IPS DF 4.7 (cell line): Measurements from ENCODE around the gene DCLK1.
"Not testable (repeated sequence)": the region's sequence is repeated elsewhere in the genome, so short reads cannot be mapped to it uniquely, and the experiment has no call there.

Experiments
- DNase-seq: peaks from one replicate; pipeline ENCODE4 v3.0.0-alpha.2; 2013; ENCODE audit warnings: low spot score; ENCODE audit errors: extremely low read depth

The DCLK1 gene

GRCh38 chr13:36088001-36088400, 43.2 kb downstream of the DCLK1 start:
- DNase-seq: no peak

DNA sequence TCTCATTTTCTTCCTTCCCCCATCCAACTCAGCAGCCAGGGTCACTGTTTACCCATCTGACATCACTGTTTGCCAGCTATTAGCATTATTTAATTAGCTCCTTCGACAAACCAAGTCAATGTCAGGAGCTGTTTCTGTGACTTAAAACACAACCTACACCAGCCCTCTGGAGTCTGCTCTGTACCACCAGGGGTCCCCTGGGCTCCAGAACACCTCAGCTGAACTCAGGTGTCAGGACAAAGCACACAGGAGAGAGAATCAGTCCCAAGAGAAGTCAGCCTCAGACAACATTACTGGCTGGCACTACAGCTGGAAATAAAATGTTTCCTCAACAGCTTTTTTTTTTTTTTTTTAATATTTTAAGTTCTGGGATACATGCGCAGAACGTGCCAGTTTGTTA, 45.1 kb downstream of the DCLK1 start:
- no peak for DNase-seq

DNA sequence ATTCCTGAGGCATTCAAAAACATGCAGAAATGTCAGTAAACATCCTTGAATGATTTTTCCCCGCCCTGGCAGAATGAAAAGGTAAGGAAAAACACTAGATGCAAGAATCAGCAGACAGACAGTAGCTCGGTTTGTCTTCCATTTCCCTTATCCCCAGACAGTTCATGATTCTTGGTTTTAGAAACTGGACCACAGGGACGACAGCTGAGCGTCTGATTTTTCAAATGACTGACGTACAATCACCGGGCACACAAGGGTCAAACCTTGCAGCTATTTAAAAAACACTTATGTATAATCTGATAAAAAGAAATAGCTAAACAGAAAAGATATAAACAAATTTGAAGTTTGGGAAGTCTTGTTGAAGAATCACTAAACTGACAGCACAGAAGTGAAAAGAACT, 47.1 kb downstream of the DCLK1 start:
- DNase-seq: no peak

GRCh38 chr13:36082806-36083205, 48.4 kb downstream of the DCLK1 start:
- no peak for DNase-seq

GRCh38 chr13:36082396-36082795, 48.8 kb downstream of the DCLK1 start:
- no peak for DNase-seq

- no peak for DNase-seq
These were observed 55.0 kb downstream of the DCLK1 start for GRCh38 chr13:36076211-36076610.

DNA sequence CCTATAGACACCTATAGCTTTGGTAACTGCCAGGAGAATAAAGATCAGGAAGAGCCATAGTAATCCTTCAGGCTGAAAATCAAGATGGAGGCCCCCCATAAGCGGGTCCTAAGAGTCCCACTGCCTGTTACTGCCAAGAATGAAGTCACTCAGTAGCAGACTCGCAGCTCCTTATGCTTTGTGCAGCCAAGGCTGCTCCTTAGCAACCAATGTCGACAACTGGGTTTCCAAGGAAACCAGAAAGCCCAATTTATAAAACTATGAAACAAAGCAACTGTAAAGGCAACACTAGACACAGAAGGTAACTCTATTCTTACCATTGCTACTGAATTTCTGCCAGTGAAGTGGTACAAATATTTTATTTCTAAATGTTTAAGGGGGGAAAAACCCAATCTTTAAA, 56.5 kb downstream of the DCLK1 start:
- no peak for DNase-seq

DNA sequence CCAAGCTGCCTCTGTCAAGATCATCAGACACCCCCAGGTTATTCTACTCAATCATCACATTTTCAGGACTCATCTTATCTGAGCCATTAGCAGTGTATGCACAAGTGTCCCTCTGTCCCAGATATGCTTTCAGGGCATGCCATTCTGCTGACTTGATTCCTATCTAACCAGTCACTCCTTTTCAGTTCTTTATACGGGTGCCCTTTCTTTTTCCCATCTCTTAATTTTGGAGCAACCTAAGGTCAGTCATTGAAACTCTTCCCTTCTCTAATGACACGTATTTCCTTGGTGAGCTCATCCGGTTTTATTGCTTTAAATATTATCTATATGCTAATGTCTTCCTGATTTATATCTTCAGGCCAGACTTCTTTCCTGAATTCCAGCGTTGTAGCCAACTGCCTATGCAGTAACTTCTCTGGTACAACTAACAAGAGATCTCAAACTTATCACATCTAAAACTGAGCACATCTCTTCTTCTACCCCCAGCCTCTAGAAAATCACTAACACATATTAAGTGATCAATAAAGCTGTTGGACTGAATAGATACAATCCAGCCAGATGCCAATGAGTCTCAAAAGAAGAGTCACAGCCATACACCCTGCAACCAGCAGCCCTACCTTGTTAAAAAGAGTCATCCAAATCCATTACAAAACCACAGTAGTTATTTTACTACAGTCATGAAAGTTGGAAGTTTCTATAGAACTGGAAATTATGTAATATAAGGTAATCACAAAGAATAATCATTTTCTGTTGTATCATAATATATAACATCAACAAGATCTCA, 58.8 kb downstream of the DCLK1 start:
- DNase-seq: no peak

- DNase-seq: not testable (repeated sequence)
These were observed 60.5 kb downstream of the DCLK1 start for GRCh38 chr13:36070504-36071192.

DNA sequence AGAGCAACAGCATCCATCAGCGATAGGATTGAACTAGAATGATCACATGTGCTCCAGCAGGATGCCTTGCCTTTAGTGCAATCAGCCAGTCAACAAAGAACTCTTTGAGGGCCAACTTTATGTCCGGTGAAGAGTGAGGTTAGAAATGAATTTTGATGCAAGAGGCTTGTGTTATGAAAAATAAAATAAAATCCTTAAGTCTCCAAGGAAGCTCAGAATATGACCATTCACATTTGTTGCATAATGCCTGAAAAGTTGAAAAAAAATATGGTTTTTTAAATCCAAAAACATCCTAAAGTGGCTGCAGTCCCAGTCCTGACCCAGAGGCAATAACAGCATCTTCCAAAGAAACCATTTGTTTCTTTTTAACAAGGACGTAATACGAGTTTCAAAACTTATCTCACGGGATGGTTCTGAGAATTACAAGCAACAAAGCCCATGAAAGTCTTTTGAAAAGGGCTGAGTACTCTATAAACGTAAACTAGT, 61.3 kb downstream of the DCLK1 start:
- no peak for DNase-seq

DNA sequence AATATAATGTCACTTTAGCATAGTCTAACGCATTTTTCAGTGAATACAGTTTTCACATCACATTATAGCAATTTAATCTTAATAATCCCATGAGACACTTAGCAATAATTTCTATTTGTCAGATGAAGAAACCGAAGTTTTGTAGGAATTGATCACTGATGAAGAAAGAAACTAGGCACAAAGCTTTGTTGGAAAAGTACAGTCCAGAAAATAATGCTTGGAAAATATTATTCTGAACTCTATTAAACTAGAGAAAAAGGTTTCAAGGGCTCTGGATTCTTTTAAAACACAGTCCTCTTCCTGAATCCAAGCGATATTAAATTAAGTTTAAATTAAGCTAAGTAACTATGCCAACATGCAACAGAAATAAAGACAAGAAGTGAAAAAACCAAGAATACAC, 62.2 kb downstream of the DCLK1 start:
- DNase-seq: no peak

- no peak for DNase-seq
These were observed 62.6 kb downstream of the DCLK1 start for GRCh38 chr13:36068566-36068965.

DNA sequence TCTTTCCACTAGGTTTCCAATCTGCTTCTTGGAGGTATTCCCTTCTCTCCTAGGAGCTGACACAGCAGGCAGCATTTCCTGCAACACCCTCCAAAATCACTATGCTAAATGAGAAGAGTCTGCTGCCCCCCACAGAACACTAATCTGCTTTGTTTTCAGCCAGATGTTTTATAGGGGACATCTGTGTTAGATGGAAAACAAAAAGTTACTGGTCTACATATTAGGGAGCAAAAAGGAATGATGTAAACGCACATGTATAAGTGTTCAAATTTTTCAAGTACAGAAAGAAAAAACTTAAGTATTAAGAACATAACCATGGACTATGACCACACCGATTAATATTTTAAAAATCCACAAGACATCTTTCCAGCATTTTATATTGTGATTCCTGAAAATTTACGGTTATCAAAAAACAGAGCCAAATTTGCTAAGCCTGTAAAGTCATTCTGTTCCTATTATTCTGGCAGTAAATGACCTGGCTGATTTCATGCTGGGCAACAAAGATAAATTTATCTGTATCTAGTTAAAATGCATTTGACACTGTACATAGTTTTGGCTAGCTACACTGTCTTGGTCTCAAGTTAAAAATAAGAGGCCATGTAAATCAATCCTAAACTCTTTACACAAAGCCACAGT, 63.3 kb downstream of the DCLK1 start:
- DNase-seq: no peak

DNA sequence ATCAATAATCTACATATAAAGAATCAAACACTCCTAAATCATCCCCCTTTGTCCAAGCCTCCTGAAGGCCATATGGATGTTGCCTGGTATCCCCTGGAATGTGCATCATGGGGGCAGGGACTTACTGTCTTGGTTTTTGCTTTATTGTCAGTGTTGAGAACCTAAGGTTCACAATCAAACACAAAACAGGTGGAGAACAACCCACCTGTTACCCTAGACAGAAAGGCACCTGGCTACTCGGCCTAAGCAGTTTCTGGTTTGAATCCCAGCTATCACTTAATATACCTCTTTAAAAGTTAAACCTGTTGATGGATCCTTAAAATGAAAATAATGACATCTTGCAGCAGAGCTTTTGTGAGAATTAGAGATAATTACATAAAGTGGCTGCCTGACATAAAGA, 68.9 kb downstream of the DCLK1 start:
- DNase-seq: no peak

GRCh38 chr13:36061621-36062020, 69.6 kb downstream of the DCLK1 start:
- DNase-seq: no peak

GRCh38 chr13:36061054-36061453, 70.1 kb downstream of the DCLK1 start:
- no peak for DNase-seq

DNA sequence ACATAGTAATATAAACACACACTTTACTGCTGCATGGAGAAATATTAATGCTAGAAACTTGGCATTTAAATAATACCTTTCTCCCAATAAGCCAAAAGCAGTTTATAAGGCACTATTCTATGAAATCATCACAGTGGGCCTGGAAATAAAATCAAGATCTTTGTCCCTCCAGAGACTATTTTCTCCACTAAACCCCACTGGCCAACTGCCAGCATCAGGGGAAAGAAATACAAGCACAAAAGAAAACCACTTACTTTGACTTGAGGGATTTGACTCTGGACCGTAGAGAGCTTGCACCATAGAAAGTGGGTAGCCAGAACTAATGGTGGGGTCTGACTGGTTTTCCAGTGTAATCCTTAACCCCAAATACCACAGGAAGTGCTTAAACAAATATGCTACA, 71.9 kb downstream of the DCLK1 start:
- no peak for DNase-seq

DNA sequence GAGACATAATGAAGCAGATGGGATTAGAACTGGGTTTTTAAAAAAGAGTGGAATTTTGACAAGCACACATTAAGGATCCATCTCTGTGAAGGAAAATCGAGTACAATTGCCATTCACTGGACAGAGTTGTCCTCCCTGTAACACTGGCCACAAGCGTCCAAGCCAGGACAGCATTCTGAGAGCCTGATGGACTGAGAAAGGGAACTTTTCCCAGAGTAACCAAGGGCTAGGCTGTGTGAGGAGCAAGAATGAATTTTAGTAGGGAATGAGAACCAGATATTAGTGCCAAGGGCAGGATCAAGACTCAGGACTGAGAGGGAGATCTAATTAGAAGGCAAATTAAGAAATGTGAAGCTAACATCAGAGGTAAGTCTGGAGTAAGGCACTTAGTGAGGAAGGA, 73.1 kb downstream of the DCLK1 start:
- DNase-seq: no peak

- DNase-seq: no peak
These were observed 73.6 kb downstream of the DCLK1 start for GRCh38 chr13:36057547-36057946.

DNA sequence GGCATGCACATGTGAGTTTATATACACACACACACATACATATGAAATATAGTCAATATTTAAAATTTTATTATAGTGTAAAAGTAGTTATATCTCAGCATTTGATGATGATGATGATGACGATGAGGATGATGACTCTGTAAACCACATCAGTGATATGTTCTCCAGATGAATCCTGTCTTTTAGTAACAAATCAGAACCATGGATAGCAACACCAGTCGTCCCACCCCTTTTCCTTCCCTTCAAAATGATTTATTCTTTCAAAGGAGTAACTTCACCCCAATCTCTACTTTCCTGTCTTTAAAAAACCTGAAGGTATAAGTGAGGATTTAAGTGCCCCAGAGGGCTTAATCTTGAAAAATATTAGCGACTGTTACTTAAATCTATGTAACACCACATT, 74.1 kb downstream of the DCLK1 start:
- DNase-seq: no peak

GRCh38 chr13:36055366-36055765, 75.8 kb downstream of the DCLK1 start:
- no peak for DNase-seq

GRCh38 chr13:36054041-36054440, 77.1 kb downstream of the DCLK1 start:
- DNase-seq: no peak
